ENCODE data around the gene REV1. TPM values are rescaled to one million over a fixed set of nuclear protein-coding genes. Genes with fewer than 3 reads are reported as not detected.

REV1 gene
- total RNA-seq, 1 experiment from 2014 or later, result 34.3 TPM

DNA sequence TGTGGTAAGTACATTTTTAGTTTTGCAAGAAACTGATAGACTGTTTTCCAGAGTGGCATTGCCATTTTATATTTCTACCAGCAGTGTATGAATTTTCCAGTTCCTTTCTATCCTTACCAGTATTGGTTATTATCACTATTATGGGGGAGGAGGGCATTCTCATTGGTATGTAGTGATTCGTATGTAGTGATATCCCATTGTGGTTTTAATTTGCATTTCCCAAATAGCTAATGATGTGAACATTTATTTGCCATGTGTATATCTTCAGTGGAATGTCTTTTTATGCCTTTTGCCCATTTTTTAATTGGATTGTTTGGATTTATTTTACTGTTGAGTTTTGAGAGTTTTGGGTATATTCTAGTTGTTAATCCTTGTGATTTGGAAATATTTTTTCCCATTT, 135.7 kb downstream of the REV1 start:
- Histone ChIP-seq H3K4me1 (ENCODE audit: control insufficient read depth in 1 of 2, insufficient read depth in 2 of 2, low read length in 2 of 2) (no peaks in the 10 kb centered on the region), H3K4me3 (replicated peaks in 1 of 2; ENCODE audit: low read depth in 1 of 2, low read length in 2 of 2) (no peak overlapping the region), H4K20me1 (ENCODE audit: insufficient read depth) (peaks cover 43% of the 10 kb centered on the region; the same call in 1 of the 2 replicates), H3K9ac (ENCODE audit: low read length) (no peak overlapping the region), H3K9me3 (ENCODE audit: control insufficient read depth in 1 of 2, insufficient read depth in 1 of 2, low read depth in 1 of 2, low read length in 2 of 2) (no peaks in the 10 kb centered on the region), H3K4me2 (ENCODE audit: low read length) (no peak overlapping the region), H3K79me2 (ENCODE audit: insufficient read depth, low read length) (peaks cover 100% of the 10 kb centered on the region), H3K27me3 (ENCODE audit: insufficient read depth, low read length) (no peaks in the 10 kb centered on the region), H3K27ac (ENCODE audit: low read depth, low read length) (no peak overlapping the region), H3K36me3 (ENCODE audit: control insufficient read depth in 1 of 2, insufficient read depth in 2 of 2, low read length in 2 of 2) (no peaks in the 10 kb centered on the region), H3K9me2 (ENCODE audit: insufficient read depth) (no peaks in the 10 kb centered on the region), H2AFZ (ENCODE audit: low read depth, low read length, poor library complexity, severe bottlenecking) (no peak overlapping the region)
- ChIA-PET RAD21 (ENCODE audit: low non-redundant PET in 1 of 2, low total read pairs in 2 of 2, uncharacterized antibody in 2 of 2, unreplicated experiment in 2 of 2) (no interaction called here), POLR2A (no interaction called here), CTCF (no interaction called here)
- BruUV-seq (replicated peaks), result no TSS peak
- intact Hi-C loops (cut with micrococcal nuclease), result no loop called here
- ATAC-seq (no peak), DNase-seq (ENCODE audit: low read depth, low spot score) (no peak)
- no peak for TF ChIP-seq SP1 (IDR thresholded peaks at IDR 0.05; ENCODE audit: low read depth)

Other genes with a start within 250 kb of the REV1 start
- gene LYG2, start 234.4 kb downstream of the REV1 start, total RNA-seq (2021; ENCODE audit: unreplicated experiment), result 0.27 TPM
- gene LYG1, start 188.8 kb downstream of the REV1 start, total RNA-seq (2021; ENCODE audit: unreplicated experiment), result 3.8 TPM
- gene TXNDC9, start 153.7 kb downstream of the REV1 start, total RNA-seq (2021; ENCODE audit: unreplicated experiment), result 18.3 TPM
- gene EIF5B, start 152.6 kb downstream of the REV1 start, total RNA-seq (2021; ENCODE audit: unreplicated experiment), result 65.9 TPM